Skin epidermis (tissue), 12 donors: ENCODE results near the gene CCDC183.
"Not testable (repeated sequence)": the region's sequence is repeated elsewhere in the genome, so short reads cannot be mapped to it uniquely, and the experiment has no call there.

ENCODE experiments used
- H3K27ac ChIP-seq, 21 experiments: fragments of 200-600 bp; sonication (generic) in 11 of 21; one replicate each; pipeline ENCODE4 v1.5.0; 2020; ENCODE audit warnings: mild to moderate bottlenecking in 3 of 21, inconsistent platforms in 2 of 21, moderate library complexity in 2 of 21
- H3K4me3 ChIP-seq, 7 experiments: fragments of 200-600 bp; sonication (generic) in 2 of 7; one replicate each; pipeline ENCODE4 v1.5.0; 2020; ENCODE audit warnings: inconsistent platforms in 2 of 7, mild to moderate bottlenecking in 2 of 7, moderate library complexity in 1 of 7

CCDC183 gene

GRCh38 chr9:136794281-136794999 lies 1.7 kb upstream of the CCDC183 start:
- Histone ChIP-seq H3K4me3 (no peak overlapping the region), H3K27ac (no peak overlapping the region)

DNA sequence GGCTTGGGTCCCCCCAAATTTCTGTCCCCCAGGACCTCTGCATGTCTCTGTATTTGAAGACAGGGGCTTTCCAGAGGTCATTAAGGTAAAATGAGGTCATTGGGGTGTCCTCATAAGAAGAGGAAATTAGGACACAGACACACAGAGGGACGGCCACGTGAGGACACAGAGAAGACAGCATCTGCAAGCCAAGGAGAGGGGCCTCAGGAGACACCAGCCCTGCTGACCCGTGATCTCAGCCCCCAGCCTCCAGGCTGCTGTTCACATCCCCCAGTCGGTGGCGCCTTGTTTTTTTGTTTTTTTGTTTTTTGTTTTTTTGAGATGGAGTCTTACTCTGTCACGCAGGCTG lies 1.2 kb upstream of the CCDC183 start:
- no peak overlapping the region for H3K4me3 ChIP-seq
- H3K27ac ChIP-seq, result no peak overlapping the region

DNA sequence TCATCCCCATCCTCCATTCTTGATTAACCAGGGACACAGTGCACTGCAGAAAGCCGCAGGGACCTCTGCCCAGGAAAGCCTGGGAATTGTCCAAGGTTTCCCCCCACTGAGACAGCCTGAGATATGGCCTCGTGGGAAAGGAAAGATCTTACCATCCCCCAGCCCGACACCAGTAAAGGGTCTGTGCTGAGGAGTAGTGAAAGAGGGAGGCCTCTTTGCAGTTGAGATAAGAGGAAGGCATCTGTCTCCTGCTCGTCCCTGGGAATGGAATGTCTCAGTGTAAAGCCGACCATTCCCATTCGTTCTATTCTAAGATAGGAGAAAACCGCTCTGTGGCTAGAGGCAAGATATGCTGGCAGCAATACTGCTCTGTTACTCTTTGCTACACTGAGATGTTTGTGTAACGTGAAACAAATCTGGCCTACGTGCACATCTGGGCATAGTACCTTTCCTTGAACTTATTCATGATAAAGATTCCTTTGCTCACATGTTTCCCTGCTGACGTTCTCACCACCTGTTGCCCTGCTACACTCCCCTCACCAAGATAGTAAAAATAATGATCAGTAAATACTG lies 723 bp downstream of the CCDC183 start:
- not testable (repeated sequence) for H3K27ac ChIP-seq, H3K4me3 ChIP-seq

- H3K27ac ChIP-seq, result no peak overlapping the region
- H3K4me3 ChIP-seq, result no peak overlapping the region
These were observed 2.6 kb downstream of the CCDC183 start for GRCh38 chr9:136798708-136799078.

- peak overlapping the region in 1 of 21 experiments; percentile 17 for H3K27ac ChIP-seq
- peak overlapping the region in 5 of 7 experiments; percentile 14 to 31 (median 17) for H3K4me3 ChIP-seq
These were observed 3.1 kb downstream of the CCDC183 start for GRCh38 chr9:136799079-136799853.

DNA sequence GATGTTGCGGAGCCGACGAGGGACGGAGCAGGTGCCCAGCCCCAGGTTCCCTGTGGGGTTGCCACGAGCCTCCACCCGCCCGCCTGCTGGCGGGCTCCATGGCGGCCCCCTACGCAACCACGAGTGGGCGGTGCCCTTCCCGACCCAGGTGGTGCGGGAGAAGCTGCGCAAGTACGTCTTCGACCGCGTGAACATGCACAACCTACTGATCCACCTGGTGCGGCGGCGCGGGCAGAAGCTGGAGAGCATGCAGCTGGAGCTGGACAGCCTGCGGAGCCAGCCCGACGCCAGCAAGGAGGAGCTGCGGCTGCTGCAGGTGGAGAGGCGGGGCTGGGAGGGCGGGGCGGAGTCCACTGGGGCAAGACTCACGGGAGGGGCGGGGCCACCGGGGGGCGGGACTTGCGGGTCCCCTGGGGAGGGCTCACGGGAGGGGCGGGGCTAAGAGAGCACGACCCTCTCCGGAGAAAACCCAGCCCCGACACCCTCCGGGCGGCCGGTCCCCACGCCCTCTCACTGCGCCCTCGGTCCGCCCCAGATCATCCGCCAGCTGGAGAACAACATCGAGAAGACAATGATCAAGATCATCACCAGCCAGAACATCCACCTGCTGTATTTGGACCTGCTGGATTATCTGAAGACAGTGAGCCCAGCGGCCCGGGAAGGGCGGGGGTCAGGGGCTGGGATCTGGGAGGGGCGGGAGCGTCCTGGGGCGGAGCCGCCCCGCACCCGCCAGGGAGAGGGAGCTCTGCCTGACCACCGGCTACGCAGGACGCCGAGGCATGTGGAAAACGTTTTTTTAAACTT lies 3.9 kb downstream of the CCDC183 start:
- Histone ChIP-seq H3K27ac (peak overlapping the region in 4 of 21 experiments; percentile 15 to 53 (median 27)), H3K4me3 (peak overlapping the region in 6 of 7 experiments; percentile 2 to 31 (median 16))

GRCh38 chr9:136802321-136802720 lies 6.2 kb downstream of the CCDC183 start:
- H3K4me3 ChIP-seq, result no peak overlapping the region
- H3K27ac ChIP-seq, result no peak overlapping the region

- not testable (repeated sequence) for H3K27ac ChIP-seq, H3K4me3 ChIP-seq
These were observed 6.9 kb downstream of the CCDC183 start for GRCh38 chr9:136803009-136803550.

- H3K4me3 ChIP-seq, result no peak overlapping the region
- no peak overlapping the region for H3K27ac ChIP-seq
These were observed 7.7 kb downstream of the CCDC183 start for GRCh38 chr9:136803551-136804508.

- Histone ChIP-seq H3K4me3 (no peak overlapping the region), H3K27ac (no peak overlapping the region)
These were observed 8.5 kb downstream of the CCDC183 start for GRCh38 chr9:136804509-136805206.

DNA sequence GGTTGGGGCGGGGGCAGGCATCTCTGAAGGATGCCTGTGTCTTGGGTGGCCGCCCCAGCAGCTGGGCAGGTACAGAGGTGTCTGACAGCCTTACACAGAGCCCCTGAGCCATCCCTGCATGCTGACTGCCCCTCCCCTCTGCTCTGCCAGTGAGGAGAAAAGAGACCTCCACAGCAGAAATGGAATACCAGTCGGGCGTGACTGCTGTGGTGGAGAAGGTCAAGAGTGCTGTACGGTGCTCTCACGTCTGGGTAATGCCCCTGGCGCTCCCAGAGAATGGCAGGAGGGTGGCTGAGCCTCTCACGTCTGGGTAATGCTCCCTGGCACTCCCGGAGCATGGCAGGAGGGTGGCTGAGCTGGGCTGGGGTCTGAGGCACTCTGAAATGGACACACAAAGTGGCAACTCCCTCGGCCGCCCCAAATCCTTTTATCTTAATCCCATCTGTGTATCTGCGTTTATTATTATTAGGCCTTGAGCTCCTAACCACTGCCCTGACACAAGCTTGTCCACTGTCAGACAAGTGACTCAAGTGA lies 9.1 kb downstream of the CCDC183 start:
- no peak overlapping the region for H3K27ac ChIP-seq
- no peak overlapping the region for H3K4me3 ChIP-seq

DNA sequence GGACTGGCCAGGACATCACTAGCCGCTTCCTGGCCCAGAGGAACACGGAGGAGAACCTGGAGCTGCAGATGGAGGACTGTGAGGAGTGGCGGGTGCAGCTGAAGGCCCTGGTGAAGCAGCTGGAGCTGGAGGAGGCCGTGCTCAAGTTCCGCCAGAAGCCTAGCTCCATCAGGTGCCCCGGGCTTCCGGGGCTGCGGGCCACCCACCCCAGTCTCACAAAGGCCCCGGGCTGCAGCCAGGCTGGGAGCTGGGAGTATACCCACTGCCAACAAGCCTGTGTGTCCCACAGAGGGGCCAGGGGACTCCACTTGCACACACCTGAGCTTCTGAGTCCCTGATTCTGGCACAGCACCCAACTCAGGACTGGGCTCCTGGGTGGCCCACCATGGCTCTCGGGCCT lies 9.9 kb downstream of the CCDC183 start:
- no peak overlapping the region for H3K27ac ChIP-seq
- H3K4me3 ChIP-seq, result no peak overlapping the region

DNA sequence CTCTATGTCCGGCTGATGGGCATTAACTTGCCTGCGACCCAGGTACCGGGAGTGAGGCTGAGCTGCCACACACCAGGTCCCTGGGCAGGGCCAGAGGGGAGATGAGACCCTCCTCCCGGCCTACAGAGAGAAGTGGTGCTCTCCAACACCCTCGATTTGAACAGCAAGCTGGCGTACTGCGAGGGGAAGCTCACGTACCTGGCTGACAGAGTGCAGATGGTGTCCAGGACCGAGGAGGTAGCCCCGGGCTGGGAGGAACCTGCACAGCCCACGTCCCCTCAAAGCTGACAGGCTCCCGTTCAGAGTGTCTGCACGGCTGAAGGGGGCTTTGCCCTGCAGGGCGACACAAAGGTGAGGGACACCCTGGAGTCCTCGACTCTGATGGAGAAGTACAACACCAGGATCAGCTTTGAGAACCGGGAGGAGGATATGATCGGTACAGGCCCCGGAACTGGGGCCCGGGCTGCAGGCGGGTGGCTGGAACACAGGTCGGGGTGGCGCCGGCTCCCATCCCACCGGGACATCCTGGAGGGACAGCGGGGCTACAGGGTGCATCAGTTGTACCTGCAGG lies 10.6 kb downstream of the CCDC183 start:
- Histone ChIP-seq H3K27ac (peak overlapping the region in 19 of 21 experiments; percentile 74 to 98 (median 88)), H3K4me3 (peak overlapping the region; percentile 83 to 100 (median 95))

DNA sequence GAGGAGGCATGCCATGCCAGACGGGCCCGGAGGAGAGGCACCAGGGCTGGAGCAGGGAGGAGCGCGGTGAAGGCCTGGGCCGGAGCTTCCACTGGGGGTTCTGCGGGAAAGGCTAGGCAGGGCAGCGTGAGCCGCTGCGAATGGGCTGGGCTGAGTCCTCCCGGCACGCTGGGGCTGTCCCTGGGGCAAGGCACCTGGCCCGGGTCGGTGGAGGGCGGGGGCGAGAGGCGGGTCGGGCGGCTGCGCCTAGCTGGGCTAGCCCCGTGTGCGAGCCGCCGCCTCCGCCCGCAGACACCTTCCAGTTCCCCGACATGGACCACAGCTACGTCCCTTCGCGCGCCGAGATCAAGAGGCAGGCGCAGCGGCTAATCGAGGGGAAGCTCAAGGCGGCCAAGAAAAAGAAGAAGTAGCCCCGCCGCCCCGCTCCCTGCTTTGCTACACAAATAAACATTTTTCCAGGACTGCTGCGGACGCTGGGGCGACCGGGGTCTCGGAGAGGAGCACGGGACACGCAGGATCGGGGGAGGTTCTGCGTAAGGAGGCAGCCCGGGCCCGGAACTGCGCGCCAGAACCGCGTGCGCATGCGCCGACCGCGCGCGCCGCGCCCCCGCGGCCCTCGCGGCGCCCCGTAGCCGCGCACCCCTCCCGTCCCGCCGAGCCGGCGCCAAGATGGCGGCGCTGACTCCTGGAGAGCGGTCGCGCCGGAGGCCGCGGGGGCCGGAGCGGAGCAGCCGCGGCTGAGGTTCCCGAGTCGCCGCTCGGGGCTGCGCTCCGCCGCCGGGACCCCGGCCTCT lies 11.3 kb downstream of the CCDC183 start, which contains the start of gene RABL6:
Gene RABL6, plus strand, starts transcription at position 668 of the 794 bp plus-strand sequence. CDS start 249 bp downstream, outside the sequence.
- Histone ChIP-seq H3K27ac (peak within 1 kb of the TSS; percentile 45 to 98 (median 88)), H3K4me3 (peak within 1 kb of the TSS; percentile 83 to 100 (median 95))

- peak overlapping the region; percentile 45 to 98 (median 86) for H3K27ac ChIP-seq
- H3K4me3 ChIP-seq, result peak overlapping the region; percentile 83 to 100 (median 95)
These were observed 12.1 kb downstream of the CCDC183 start for GRCh38 chr9:136808075-136808805.

- H3K4me3 ChIP-seq, result peak overlapping the region; percentile 83 to 100 (median 95)
- H3K27ac ChIP-seq, result peak overlapping the region in 20 of 21 experiments; percentile 79 to 98 (median 86)
These were observed 12.6 kb downstream of the CCDC183 start for GRCh38 chr9:136808806-136809158.
